ENCODE data around the gene PCNX3. TPM values are rescaled to one million over a fixed set of nuclear protein-coding genes. Genes with fewer than 3 reads are reported as not detected.
"Not testable (repeated sequence)": the region's sequence is repeated elsewhere in the genome, so short reads cannot be mapped to it uniquely, and the experiment has no call there.

The PCNX3 gene
- total RNA-seq, 1 donor from 2014 or later = 7.7 TPM

DNA sequence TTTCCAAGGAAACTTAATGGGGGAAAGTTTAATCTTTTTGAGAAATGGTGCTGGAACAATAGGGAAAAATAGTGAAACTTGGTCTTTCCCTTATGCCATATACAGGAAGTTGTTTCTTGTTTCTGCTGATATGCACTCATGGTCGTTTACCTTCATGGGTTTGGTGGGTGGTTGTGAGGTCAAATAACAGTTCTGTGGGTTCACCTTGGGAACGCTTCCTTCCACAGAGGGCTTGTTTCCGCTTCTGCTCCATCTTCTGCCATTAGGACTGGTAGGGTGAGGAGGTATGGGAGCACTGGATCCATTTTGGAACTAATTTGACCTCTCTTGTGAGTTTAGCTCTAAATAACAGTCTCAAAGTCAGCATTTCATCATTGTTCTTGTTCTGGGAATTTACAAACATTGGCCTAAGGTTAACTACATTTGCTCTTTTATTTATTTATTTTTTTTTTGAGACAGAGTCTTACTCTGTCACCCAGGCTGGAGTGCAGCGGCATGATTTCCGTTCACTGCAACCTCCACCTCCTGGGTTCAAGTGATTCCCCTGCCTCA is 64.7 kb downstream of the PCNX3 start:
- no peak for DNase-seq (ENCODE audit: low spot score in 2 of 2)
- FAIRE-seq = no peak

DNA sequence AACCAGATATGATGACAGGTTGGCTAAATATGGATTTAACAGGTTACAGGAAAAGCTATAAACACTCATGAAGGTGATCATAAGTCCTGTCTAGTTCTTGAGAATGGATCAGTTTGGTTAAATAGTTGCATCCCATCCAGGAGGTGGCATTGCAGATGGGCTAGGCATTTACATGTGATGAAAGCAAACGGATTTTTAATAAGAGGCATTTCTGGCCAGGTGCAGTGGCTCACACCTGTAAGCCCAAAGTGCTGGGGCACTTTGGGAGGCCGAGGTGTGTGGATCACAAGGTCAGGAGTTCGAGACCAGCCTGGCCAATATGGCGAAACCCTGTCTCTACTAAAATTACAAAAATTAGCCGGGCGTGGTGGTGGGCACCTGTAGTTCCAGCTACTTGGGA is 67.9 kb downstream of the PCNX3 start:
- FAIRE-seq; DNase-seq (ENCODE audit: low spot score in 2 of 2): not testable (repeated sequence)

GRCh38 chr11:65685981-65686380 is 70.4 kb downstream of the PCNX3 start:
- DNase-seq (ENCODE audit: low spot score in 2 of 2) = no peak
- FAIRE-seq = no peak

Small RNA genes within 50 kb of the gene (small RNA-seq; reads per million reads assigned to genes)
- not detected for gene MIR4489
- not detected for gene MIR4690

Other genes with a start within 250 kb of the PCNX3 start
- gene SLC25A45, start 233.1 kb upstream of the PCNX3 start, total RNA-seq = 0.41 TPM
- 8.2 TPM for gene FRMD8, start 229.1 kb upstream of the PCNX3 start, total RNA-seq
- gene NEAT1, start 193.0 kb upstream of the PCNX3 start, total RNA-seq = 1.6 TPM
- 6,549 TPM for gene MALAT1, start 116.7 kb upstream of the PCNX3 start, total RNA-seq
- 39.1 TPM for gene SCYL1, start 90.7 kb upstream of the PCNX3 start, total RNA-seq
- gene LTBP3, start 57.4 kb upstream of the PCNX3 start, total RNA-seq = 17.5 TPM
- 15.9 TPM for gene ZNRD2, start 45.3 kb upstream of the PCNX3 start, total RNA-seq
- gene FAM89B, start 43.2 kb upstream of the PCNX3 start, total RNA-seq = 19.6 TPM
- gene EHBP1L1, start 39.7 kb upstream of the PCNX3 start, total RNA-seq = 8.6 TPM
- not detected for gene KCNK7, start 20.0 kb upstream of the PCNX3 start, total RNA-seq
- gene MAP3K11, start 1.6 kb upstream of the PCNX3 start, total RNA-seq = 6.9 TPM
- 3.7 TPM for gene SIPA1, start 22.3 kb downstream of the PCNX3 start, total RNA-seq
- 16.3 TPM for gene RELA, start 47.1 kb downstream of the PCNX3 start, total RNA-seq
- 61.1 TPM for gene KAT5, start 96.5 kb downstream of the PCNX3 start, total RNA-seq
- 9.4 TPM for gene RNASEH2C, start 105.0 kb downstream of the PCNX3 start, total RNA-seq
- gene AP5B1, start 165.2 kb downstream of the PCNX3 start, total RNA-seq = 4.1 TPM
- gene OVOL1, start 171.3 kb downstream of the PCNX3 start, total RNA-seq = under 0.01 TPM
- 6.1 TPM for gene SNX32, start 218.2 kb downstream of the PCNX3 start, total RNA-seq
- 613 TPM for gene CFL1, start 242.4 kb downstream of the PCNX3 start, total RNA-seq
- gene MUS81, start 244.7 kb downstream of the PCNX3 start, total RNA-seq = 42.8 TPM

All from frontal cortex (tissue), 4 donors.